ENCODE results near the gene STARD9. TPM values are rescaled to one million over a fixed set of nuclear protein-coding genes. Genes with fewer than 3 reads are reported as not detected.

The STARD9 gene
- total RNA-seq, 1 experiment from 2014 or later: 5.0 TPM

DNA sequence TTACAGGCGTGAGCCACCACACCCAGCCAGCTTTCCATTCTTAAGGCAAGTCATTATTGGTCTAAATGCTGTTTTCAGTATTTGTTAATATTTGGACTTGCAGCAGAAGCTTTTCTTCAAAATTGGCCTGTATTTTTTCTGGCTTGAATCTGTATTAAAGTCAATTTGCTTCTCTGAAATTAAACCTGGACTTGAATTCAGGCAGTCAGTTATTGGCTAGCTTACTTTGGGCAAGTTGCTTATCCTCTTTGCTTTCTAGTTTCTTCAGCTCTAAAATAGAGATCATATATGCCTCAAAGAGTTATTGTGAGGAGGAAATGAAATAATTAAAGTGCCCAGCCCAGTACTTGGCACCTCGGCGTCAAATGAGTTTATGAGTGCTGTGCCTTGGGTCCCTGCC lies 17.3 kb downstream of the STARD9 start:
- no peaks in the 10 kb centered on the region for H3K79me2 ChIP-seq (ENCODE audit: insufficient read depth, low read length)
- no peak overlapping the region for H3K9ac ChIP-seq (ENCODE audit: low read length)
- ChIA-PET CTCF (interaction anchor here (1.5 kb wide), 1 partner anchor 11 kb away, joined by 8 read pairs; no protein-coding TSS in a partner anchor), RAD21 (ENCODE audit: low non-redundant PET in 1 of 2, low total read pairs in 2 of 2, uncharacterized antibody in 2 of 2, unreplicated experiment in 2 of 2) (no interaction called here), POLR2A (interaction anchor here (0.7 kb wide), 1 partner anchor 18 kb away, joined by 3 read pairs; the partner anchor contains the start of gene STARD9)
- H4K20me1 ChIP-seq (ENCODE audit: insufficient read depth): no peaks in the 10 kb centered on the region
- H3K27ac ChIP-seq (ENCODE audit: low read depth, low read length): no peak overlapping the region
- H3K9me2 ChIP-seq (ENCODE audit: insufficient read depth): no peaks in the 10 kb centered on the region
- peaks cover 0 to 6% of the 10 kb centered on the region in 2 experiments; a peak in 3 of 4 replicates for H3K4me1 ChIP-seq (ENCODE audit: control insufficient read depth in 1 of 2, insufficient read depth in 2 of 2, low read length in 2 of 2)
- DNase-seq (ENCODE audit: low read depth, low spot score) (no peak), ATAC-seq (no peak)
- H3K9me3 ChIP-seq (ENCODE audit: control insufficient read depth in 1 of 2, insufficient read depth in 1 of 2, low read depth in 1 of 2, low read length in 2 of 2): no peaks in the 10 kb centered on the region
- H3K4me2 ChIP-seq (ENCODE audit: low read length): no peak overlapping the region
- no peak for TF ChIP-seq ZBTB33 (IDR thresholded peaks at IDR 0.05; ENCODE audit: extremely low read depth, insufficient replicate concordance, low read length)
- no peak for TF ChIP-seq POLR2AphosphoS5 (IDR thresholded peaks at IDR 0.05; ENCODE audit: low read depth, low read length)
- TF ChIP-seq CBX3 (IDR thresholded peaks at IDR 0.05; ENCODE audit: low read depth): no peak
- TF ChIP-seq, protein P1, sequence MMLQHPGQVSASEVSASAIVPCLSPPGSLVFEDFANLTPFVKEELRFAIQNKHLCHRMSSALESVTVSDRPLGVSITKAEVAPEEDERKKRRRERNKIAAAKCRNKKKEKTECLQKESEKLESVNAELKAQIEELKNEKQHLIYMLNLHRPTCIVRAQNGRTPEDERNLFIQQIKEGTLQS (IDR thresholded peaks at IDR 0.05): no peak
- no peak for TF ChIP-seq EZH2 (IDR thresholded peaks at IDR 0.05)
- TF ChIP-seq SIN3A (IDR thresholded peaks at IDR 0.05; ENCODE audit: low read depth): no peak
- TF ChIP-seq CEBPB (IDR thresholded peaks at IDR 0.05; ENCODE audit: low read depth): no peak
- TF ChIP-seq POLR2A (IDR thresholded peaks at IDR 0.05; ENCODE audit: borderline replicate concordance, extremely low read depth, insufficient read depth, insufficient read length): no peak
- no peak for TF ChIP-seq ZNF274 (IDR thresholded peaks at IDR 0.05; ENCODE audit: low read depth, low read length)
- no peak for TF ChIP-seq EGR1 (IDR thresholded peaks at IDR 0.05; ENCODE audit: low read depth)
- TF ChIP-seq REST (IDR thresholded peaks at IDR 0.05; ENCODE audit: low read depth): no peak
- intact Hi-C loops (cut with micrococcal nuclease): no loop called here
- no peak overlapping the region for H3K4me3 ChIP-seq (replicated peaks in 1 of 2; ENCODE audit: low read depth in 1 of 2, low read length in 2 of 2)
- no peaks in the 10 kb centered on the region for H3K36me3 ChIP-seq (ENCODE audit: control insufficient read depth in 1 of 2, insufficient read depth in 2 of 2, low read length in 2 of 2)
- no peak overlapping the region for H2AFZ ChIP-seq (ENCODE audit: low read depth, low read length, poor library complexity, severe bottlenecking)
- BruUV-seq (replicated peaks): no TSS peak
- no peaks in the 10 kb centered on the region for H3K27me3 ChIP-seq (ENCODE audit: insufficient read depth, low read length)
